ENCODE data around the gene CHCHD6. TPM values are rescaled to one million over a fixed set of nuclear protein-coding genes. Genes with fewer than 3 reads are reported as not detected.

CHCHD6 gene
- total RNA-seq, 2 experiments from 2014 or later = 16.6 to 21.2 TPM

DNA sequence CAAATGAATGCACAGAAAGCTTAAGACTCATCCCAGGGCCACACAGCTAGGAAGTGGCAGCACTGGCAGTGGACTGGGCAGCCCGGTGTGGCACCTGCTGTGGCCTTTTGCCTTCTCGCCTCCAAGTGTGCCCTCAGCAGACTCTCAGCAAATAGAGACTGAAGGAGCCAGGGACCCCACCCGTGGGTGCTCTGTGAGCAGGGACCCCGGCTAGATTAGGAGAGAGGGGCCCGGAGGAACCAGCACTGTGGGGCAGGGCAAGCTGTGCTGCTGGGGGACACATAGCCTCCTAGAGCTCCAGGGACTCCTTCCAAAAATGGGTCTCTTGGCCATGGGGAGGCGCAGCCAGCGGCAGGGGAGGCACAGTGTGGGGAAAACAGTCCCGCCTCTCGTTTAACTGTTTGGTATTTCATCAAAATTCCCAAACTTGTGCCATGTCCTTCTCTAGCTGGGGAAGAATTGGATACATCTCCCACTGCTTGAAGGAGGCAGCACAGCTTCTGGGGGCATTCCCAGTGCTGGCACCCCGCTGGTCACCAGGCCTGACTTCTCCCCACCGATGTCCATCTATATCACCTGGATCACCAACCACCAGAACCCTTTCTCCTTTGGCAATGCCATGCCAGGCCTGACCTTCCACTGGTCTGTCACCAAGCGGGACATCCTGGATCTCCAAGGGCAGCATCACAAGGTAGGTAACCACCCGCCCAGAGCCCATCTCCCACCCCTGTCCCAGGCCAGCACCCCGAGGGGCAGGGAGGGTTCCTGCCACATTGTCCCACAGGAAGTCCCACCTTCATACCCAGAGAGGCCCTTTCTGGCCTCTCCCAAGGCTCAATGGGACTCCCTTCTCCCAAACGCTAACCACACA lies 37.1 kb upstream of the CHCHD6 start:
- intact Hi-C loops (cut with micrococcal nuclease) = no loop called here
- Mint-ChIP-seq H3K4me1 (ENCODE audit: low read depth) (peaks cover 6% of the 10 kb centered on the region), H3K27ac (no peak overlapping the region), H3K36me3 (ENCODE audit: low read depth) (no peaks in the 10 kb centered on the region), H3K4me3 (no peak overlapping the region), H3K27me3 (no peaks in the 10 kb centered on the region), H3K9me3 (peaks cover 7% of the 10 kb centered on the region)
- ATAC-seq (no peak), DNase-seq (no peak)
- TF ChIP-seq, protein P1, sequence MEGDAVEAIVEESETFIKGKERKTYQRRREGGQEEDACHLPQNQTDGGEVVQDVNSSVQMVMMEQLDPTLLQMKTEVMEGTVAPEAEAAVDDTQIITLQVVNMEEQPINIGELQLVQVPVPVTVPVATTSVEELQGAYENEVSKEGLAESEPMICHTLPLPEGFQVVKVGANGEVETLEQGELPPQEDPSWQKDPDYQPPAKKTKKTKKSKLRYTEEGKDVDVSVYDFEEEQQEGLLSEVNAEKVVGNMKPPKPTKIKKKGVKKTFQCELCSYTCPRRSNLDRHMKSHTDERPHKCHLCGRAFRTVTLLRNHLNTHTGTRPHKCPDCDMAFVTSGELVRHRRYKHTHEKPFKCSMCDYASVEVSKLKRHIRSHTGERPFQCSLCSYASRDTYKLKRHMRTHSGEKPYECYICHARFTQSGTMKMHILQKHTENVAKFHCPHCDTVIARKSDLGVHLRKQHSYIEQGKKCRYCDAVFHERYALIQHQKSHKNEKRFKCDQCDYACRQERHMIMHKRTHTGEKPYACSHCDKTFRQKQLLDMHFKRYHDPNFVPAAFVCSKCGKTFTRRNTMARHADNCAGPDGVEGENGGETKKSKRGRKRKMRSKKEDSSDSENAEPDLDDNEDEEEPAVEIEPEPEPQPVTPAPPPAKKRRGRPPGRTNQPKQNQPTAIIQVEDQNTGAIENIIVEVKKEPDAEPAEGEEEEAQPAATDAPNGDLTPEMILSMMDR (IDR thresholded peaks at IDR 0.05) = no peak
- ChIA-PET CTCF (no interaction called here), POLR2A (interaction anchor here (0.6 kb wide), 1 partner anchor 819 kb away, joined by 3 read pairs; no protein-coding TSS in a partner anchor)

DNA sequence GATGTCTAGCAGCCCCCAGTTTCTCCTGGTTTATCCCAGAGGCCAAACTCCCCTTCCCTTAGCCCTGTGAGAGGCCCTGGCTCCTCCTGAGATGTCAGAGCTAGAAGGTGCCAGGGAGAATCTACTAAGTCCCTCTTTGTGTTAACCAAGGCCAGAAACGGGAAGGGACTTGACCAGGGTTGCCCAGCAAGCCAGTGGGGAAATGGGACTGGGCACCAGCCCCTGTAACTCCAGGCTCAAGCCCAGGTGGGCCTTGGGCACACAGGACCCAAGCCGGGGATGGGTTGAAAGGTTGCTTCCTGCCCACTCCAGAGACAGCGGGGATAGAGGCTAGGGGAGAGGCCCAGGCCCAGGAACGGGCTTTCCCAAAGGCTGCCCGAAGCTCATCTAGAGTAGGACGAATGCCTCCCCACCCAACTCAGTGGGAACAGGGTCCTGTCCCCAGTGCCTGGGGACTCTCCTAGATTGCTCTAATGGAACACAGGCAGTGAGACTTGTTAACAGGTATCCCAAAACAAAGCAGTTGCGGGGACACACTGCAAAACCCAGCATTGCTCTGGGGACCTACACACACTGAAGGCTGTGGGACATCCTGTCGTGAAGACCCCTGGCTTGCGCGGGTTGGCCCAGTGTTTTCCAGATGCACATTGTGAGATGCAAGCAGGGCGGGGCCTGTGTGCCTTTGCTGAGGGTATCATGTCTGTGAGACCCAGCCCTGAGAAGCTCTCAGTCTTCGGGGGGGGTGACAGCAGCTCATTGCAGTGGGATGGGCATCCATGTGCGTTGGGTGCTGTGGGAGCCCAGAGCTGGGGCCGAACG lies 36.2 kb upstream of the CHCHD6 start:
- Mint-ChIP-seq H3K36me3 (ENCODE audit: low read depth) (no peaks in the 10 kb centered on the region), H3K27me3 (no peaks in the 10 kb centered on the region), H3K4me1 (ENCODE audit: low read depth) (peaks cover 6% of the 10 kb centered on the region), H3K27ac (no peak overlapping the region), H3K9me3 (peaks cover 7% of the 10 kb centered on the region), H3K4me3 (no peak overlapping the region)
- DNase-seq (no peak), ATAC-seq (no peak)
- TF ChIP-seq, protein P1 (IDR thresholded peaks at IDR 0.05) = no peak
- ChIA-PET CTCF (no interaction called here), POLR2A (interaction anchor here (0.6 kb wide), 1 partner anchor 818 kb away, joined by 3 read pairs; no protein-coding TSS in a partner anchor)
- intact Hi-C loops (cut with micrococcal nuclease) = no loop called here

DNA sequence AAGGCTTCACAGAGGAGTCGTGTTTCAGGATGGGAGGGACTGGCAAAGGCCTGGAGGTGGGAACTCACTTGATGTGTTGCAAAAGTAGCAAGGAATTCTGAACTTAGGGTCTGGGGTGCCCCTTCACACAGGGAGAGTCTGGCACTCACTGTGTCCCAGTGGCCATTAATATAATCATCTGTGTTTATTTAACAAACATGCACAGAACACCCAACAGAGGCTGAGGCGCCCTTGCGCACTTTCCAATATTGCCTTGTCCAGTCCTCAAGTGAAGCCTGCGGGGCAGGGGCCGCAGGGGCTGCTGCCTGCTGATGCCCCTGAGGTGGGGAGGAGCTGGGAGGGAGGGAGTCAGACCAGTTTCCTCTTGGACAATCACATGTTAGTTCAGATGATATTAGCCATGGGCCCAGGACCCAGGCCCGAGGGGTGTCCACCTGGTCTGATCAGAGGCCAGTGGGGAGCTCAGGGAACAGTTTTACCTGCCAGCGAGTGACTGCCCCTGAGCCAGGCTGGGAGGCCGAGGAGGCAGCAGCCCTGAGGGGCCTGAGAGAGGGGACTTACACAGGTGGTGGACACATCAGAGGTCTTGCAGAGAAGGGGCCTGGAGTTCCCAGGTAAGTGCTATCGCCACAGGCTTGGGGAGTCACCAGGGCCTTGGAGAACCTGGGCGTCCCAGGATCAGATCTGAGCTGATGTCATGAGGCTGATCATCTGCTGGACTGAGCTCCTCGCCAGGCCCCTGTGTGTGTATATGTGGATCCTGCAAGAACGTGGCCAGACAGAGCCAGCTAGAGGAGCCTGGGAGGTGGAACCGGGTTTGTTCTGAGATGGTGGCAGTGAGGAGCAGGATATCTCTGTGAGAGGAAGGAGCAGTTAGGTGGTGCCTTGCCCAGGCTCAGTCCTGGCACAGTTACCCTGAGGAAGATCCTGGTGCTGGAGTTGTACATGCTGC lies 35.3 kb upstream of the CHCHD6 start:
- ChIA-PET CTCF (interaction anchor here (1.1 to 1.4 kb wide), 2 partner anchors 10 to 146 kb away, joined by 4 to 5 read pairs; no protein-coding TSS in a partner anchor), POLR2A (no interaction called here)
- no peak overlapping the region for H3K27ac Mint-ChIP-seq
- H3K4me1 Mint-ChIP-seq (ENCODE audit: low read depth) = peaks cover 6% of the 10 kb centered on the region
- intact Hi-C loops (cut with micrococcal nuclease) = no loop called here
- TF ChIP-seq, protein P1 (IDR thresholded peaks at IDR 0.05) = no peak
- no peaks in the 10 kb centered on the region for H3K27me3 Mint-ChIP-seq
- H3K9me3 Mint-ChIP-seq = peaks cover 7% of the 10 kb centered on the region
- DNase-seq (no peak), ATAC-seq (no peak)
- no peaks in the 10 kb centered on the region for H3K36me3 Mint-ChIP-seq (ENCODE audit: low read depth)
- H3K4me3 Mint-ChIP-seq = no peak overlapping the region

DNA sequence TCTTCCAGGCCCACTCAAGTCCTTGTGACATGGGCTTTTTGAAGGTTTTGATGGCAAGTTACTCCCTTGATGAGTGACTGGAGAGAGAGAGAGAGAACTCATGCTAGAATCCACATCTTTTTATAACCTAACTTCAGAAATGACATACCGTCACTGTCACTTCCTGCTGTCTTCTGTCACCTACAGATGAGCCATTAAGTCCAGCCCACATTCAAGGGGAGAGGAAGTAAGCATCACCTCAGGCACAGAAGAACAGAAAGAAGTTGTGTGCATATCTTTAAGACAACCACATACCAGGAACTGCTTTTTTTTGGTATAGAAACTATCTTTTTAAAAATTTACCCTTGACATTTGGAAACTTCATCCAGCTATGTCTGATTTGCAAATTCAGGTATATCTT lies 32.5 kb upstream of the CHCHD6 start:
- POLR2A ChIA-PET = no interaction called here
- H3K4me1 Mint-ChIP-seq (ENCODE audit: low read depth) = peaks cover 6% of the 10 kb centered on the region

More for the DNA sequence above, 32.5 kb upstream of the CHCHD6 start:
- ATAC-seq (peak; percentile 97), DNase-seq (peak; percentile 20)
- CTCF ChIA-PET = interaction anchor here (1.2 to 1.3 kb wide), 3 partner anchors 8 to 12 kb away, joined by 3 to 8 read pairs (median 4); no protein-coding TSS in a partner anchor
- intact Hi-C loops (cut with micrococcal nuclease) = loop anchor here (10.0 kb wide), 1 partner anchor 783 kb away; no protein-coding TSS in a partner anchor
- H3K36me3 Mint-ChIP-seq (ENCODE audit: low read depth) = no peaks in the 10 kb centered on the region
- TF ChIP-seq, protein P1 (IDR thresholded peaks at IDR 0.05) = no peak
- no peak overlapping the region for H3K27ac Mint-ChIP-seq
- no peaks in the 10 kb centered on the region for H3K27me3 Mint-ChIP-seq
- H3K4me3 Mint-ChIP-seq = no peak overlapping the region
- H3K9me3 Mint-ChIP-seq = peaks cover 7% of the 10 kb centered on the region

All from activated CD8-positive, alpha-beta T cell treated with anti-CD3 and anti-CD28 coated beads for 36 hours (primary cell).